ENCODE data around the gene SALL4.

DNA sequence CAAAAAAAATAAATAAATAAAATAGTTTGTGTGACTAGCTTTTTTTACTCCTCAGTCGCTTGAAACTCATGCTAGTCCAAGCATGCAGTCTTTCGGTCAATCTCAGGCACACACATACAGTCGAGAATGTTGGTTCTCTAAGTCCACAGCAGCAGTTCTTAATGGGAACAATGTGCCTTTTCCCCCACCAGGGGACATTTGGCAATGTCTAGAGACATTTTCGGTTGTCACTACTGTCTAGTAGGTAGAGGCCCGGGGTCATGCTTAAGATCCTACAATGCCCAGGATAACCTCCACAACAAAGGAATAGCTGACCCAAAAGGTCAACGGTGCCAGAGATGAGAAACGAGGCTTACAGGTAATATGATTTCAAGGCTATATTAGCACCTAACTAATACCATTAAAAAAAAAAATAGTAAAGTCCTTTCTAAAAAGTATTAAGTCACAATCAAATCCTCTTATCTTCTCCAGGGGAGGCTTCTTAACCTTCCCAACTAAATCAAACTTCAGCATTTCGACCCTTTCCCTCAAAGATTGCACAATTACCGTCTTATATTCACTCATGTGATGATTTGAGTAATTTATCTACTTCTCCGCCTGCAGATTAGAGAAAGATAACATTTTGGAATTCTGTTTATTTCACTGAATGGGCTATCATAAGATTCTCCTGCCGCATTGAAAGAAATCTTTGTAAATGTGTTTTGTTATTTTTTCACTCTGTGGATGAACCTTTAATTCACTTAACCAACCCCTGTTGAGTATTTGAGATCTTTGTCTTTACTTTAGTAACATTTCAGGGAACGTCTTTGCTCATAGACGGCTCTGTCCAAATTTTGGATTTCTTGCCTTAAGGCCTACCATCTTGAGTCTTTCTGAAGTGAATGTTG lies 8.1 kb upstream of the SALL4 start:
- TF ChIP-seq, protein P1, sequence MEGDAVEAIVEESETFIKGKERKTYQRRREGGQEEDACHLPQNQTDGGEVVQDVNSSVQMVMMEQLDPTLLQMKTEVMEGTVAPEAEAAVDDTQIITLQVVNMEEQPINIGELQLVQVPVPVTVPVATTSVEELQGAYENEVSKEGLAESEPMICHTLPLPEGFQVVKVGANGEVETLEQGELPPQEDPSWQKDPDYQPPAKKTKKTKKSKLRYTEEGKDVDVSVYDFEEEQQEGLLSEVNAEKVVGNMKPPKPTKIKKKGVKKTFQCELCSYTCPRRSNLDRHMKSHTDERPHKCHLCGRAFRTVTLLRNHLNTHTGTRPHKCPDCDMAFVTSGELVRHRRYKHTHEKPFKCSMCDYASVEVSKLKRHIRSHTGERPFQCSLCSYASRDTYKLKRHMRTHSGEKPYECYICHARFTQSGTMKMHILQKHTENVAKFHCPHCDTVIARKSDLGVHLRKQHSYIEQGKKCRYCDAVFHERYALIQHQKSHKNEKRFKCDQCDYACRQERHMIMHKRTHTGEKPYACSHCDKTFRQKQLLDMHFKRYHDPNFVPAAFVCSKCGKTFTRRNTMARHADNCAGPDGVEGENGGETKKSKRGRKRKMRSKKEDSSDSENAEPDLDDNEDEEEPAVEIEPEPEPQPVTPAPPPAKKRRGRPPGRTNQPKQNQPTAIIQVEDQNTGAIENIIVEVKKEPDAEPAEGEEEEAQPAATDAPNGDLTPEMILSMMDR (conservative IDR thresholded peaks at IDR 0.05; ENCODE audit: low read depth, low read length), result peak; percentile 24; the same call in 1 of the 2 replicates
- TF ChIP-seq EZH2 (IDR thresholded peaks at IDR 0.05; ENCODE audit: borderline replicate concordance, low read depth, low read length, poor library complexity, severe bottlenecking), result no peak
